IMR-90 (cell line): ENCODE data around the gene YWHAG. TPM values are rescaled to one million over a fixed set of nuclear protein-coding genes. Genes with fewer than 3 reads are reported as not detected.
"Not testable (repeated sequence)": the region's sequence is repeated elsewhere in the genome, so short reads cannot be mapped to it uniquely, and the experiment has no call there.

Experiments
- ATAC-seq: fragments of 200-7000 bp; cut with Tn5 transposase; 2 replicates; pipeline ENCODE4 v1.9.1; 2020; ENCODE audit warnings: low read depth, mild to moderate bottlenecking, moderate library complexity
- BruUV-seq: library from RNA; stranded (reverse); fragments of 400-500 nt; replicated peaks from 2 replicates; lab custom pipeline; 2021; lab: Mats Ljungman, UMichigan
- CTCF ChIA-PET: fragments of 300-600 bp; formaldehyde crosslinking; extraction: SDS; loops from one replicate; lab custom pipeline; 2021; ENCODE audit warnings: antibody characterized with exemption; lab: Yijun Ruan, JAX
- POLR2A ChIA-PET: fragments of 300-600 bp; sonication (Branson Sonifier 250); formaldehyde crosslinking; loops from one replicate; lab custom pipeline; 2022; ENCODE audit warnings: antibody characterized with exemption; ENCODE audit not compliant: unreplicated experiment; lab: Charles Lee
- DNase-seq: peaks from one replicate; pipeline ENCODE4 v3.0.0; 2013
- H2AFZ ChIP-seq: replicated peaks from 2 replicates; pipeline ENCODE3; 2013; ENCODE audit warnings: low read length, mild to moderate bottlenecking; ENCODE audit not compliant: poor library complexity
- H2AK5ac ChIP-seq: 2 replicates; pipeline ENCODE4 v1.6.1; 2013; ENCODE audit warnings: low read depth, low read length, inconsistent platforms
- H2AK9ac ChIP-seq: replicated peaks from 2 replicates; pipeline ENCODE3; 2013; ENCODE audit warnings: mild to moderate bottlenecking, low read depth, low read length, moderate library complexity; ENCODE audit not compliant: poor library complexity
- H2BK120ac ChIP-seq: 2 replicates; pipeline ENCODE4 v1.6.1; 2013; ENCODE audit warnings: low read depth, low read length, inconsistent platforms
- H2BK15ac ChIP-seq: 3 replicates; pipeline ENCODE4 v1.6.1; 2013; ENCODE audit warnings: low read depth, low read length, inconsistent platforms
- H2BK20ac ChIP-seq: 2 replicates; pipeline ENCODE4 v1.6.1; 2013; ENCODE audit warnings: low read depth, mild to moderate bottlenecking, inconsistent platforms, low read length, moderate library complexity
- H2BK5ac ChIP-seq: 2 replicates; pipeline ENCODE4 v1.6.1; 2013; ENCODE audit warnings: mild to moderate bottlenecking, low read depth, low read length, inconsistent platforms; ENCODE audit not compliant: poor library complexity, severe bottlenecking
- H3K14ac ChIP-seq: replicated peaks from 2 replicates; pipeline ENCODE4 v1.6.1; 2013; ENCODE audit warnings: low read depth, low read length, inconsistent platforms
- H3K18ac ChIP-seq: 2 replicates; pipeline ENCODE4 v1.6.1; 2013; ENCODE audit warnings: low read depth, low read length, control low read depth
- H3K23ac ChIP-seq: 2 replicates; pipeline ENCODE4 v1.6.1; 2013; ENCODE audit warnings: low read depth, low read length, inconsistent platforms
- H3K27ac ChIP-seq: 2 replicates; pipeline ENCODE4 v1.5.1; 2013; ENCODE audit warnings: mild to moderate bottlenecking, control low read depth, low read length; ENCODE audit not compliant: insufficient read depth
- H3K27me3 ChIP-seq: 2 replicates; pipeline ENCODE4 v1.6.1; 2013; ENCODE audit warnings: low read length; ENCODE audit not compliant: control insufficient read depth, insufficient read depth
- H3K36me3 ChIP-seq: 2 replicates; pipeline ENCODE4 v1.6.1; 2013; ENCODE audit warnings: low read length, mixed read lengths; ENCODE audit not compliant: control insufficient read depth, insufficient read depth
- H3K4ac ChIP-seq: 2 replicates; pipeline ENCODE4 v1.6.1; 2013; ENCODE audit warnings: low read depth, low read length, inconsistent platforms
- H3K4me1 ChIP-seq: 2 replicates; pipeline ENCODE4 v1.6.1; 2013; ENCODE audit warnings: low read length, mixed read lengths; ENCODE audit not compliant: control insufficient read depth, insufficient read depth
- H3K4me2 ChIP-seq: 2 replicates; pipeline ENCODE4 v1.6.1; 2013; ENCODE audit warnings: low read depth, mild to moderate bottlenecking, control low read depth, low read length, moderate library complexity
- H3K4me3 ChIP-seq: 2 replicates; pipeline ENCODE4 v1.5.1; 2013; ENCODE audit warnings: low read depth, mild to moderate bottlenecking, control low read depth, low read length, moderate library complexity; ENCODE audit not compliant: insufficient read depth
- H3K56ac ChIP-seq: 2 replicates; pipeline ENCODE4 v1.6.1; 2013; ENCODE audit warnings: low read length, inconsistent platforms; ENCODE audit not compliant: insufficient read depth; ENCODE audit errors: extremely low read depth
- H3K79me1 ChIP-seq, 2 experiments: 2 replicates each; pipeline ENCODE4 v1.6.1; 2013; ENCODE audit warnings: low read length in 2 of 2, inconsistent platforms in 1 of 2, low read depth in 1 of 2
- H3K9ac ChIP-seq: 2 replicates; pipeline ENCODE4 v1.6.1; 2013; ENCODE audit warnings: low read depth, low read length, control low read depth
- H3K9me1 ChIP-seq: 2 replicates; pipeline ENCODE4 v1.6.1; 2013; ENCODE audit warnings: low read length, inconsistent platforms; ENCODE audit not compliant: insufficient read depth
- H3K9me3 ChIP-seq: 2 replicates; pipeline ENCODE4 v1.6.1; 2013; ENCODE audit warnings: low read length; ENCODE audit not compliant: control insufficient read depth, insufficient read depth
- H4K20me1 ChIP-seq: 2 replicates; pipeline ENCODE4 v1.6.1; 2013; ENCODE audit warnings: low read length, inconsistent platforms; ENCODE audit not compliant: insufficient read depth
- H4K5ac ChIP-seq: 2 replicates; pipeline ENCODE4 v1.6.1; 2013; ENCODE audit warnings: mild to moderate bottlenecking, low read depth, low read length, control low read depth
- H4K8ac ChIP-seq, 2 experiments: 2 replicates each; pipeline ENCODE4 v1.6.1; 2013; ENCODE audit warnings: low read depth in 2 of 2, low read length in 2 of 2, control low read depth in 1 of 2, inconsistent platforms in 1 of 2
- H4K91ac ChIP-seq: 2 replicates; pipeline ENCODE4 v1.6.1; 2013; ENCODE audit warnings: low read depth, low read length, inconsistent platforms; ENCODE audit not compliant: insufficient read depth
- MAFK ChIP-seq: IDR thresholded peaks from 2 replicates; pipeline ENCODE4 v1.6.1; 2012; ENCODE audit warnings: low read depth, low read length, improper control_type of control experiment
- MAZ ChIP-seq: IDR thresholded peaks from 2 replicates; pipeline ENCODE4 v1.6.1; 2012; ENCODE audit warnings: low read depth, mild to moderate bottlenecking, low read length, improper control_type of control experiment, moderate library complexity, borderline replicate concordance
- WGBS, 2 experiments: methylation state at CpG; one replicate each; pipeline versions ENCODE4 v1.1.5 to v1.1.7; 2013; ENCODE audit warnings: missing lambda C conversion rate in 2 of 2; ENCODE audit not compliant: insufficient read length in 1 of 2; ENCODE audit errors: extremely low coverage in 2 of 2; 5-methylcytosine and 5-hydroxymethylcytosine counted together
- dilution Hi-C: fragments of 300-500 bp; cut with HindIII; formaldehyde crosslinking; loops from one replicate; pipeline ENCODE4 v1.14.3; 2018; ENCODE audit warnings: low sequenced_read_pairs; ENCODE audit not compliant: unreplicated experiment
- in situ Hi-C: fragments of 300-500 bp; cut with MboI; formaldehyde crosslinking; loops from 3 replicates; pipeline ENCODE4 v1.14.3; 2019; ENCODE audit warnings: low sequenced_read_pairs, inconsistent platforms, mixed read lengths
- intact Hi-C: fragments of 100-400 bp; cut with micrococcal nuclease; formaldehyde crosslinking; loops from 2 replicates; pipeline ENCODE4 v1.10.0; 2022
- polyA plus RNA-seq, 3 experiments: library from polyadenylated mRNA; depleted of rRNA; stranded (reverse); fragments of >200 nt; gene quantifications; 2 replicates each; pipeline ENCODE4 v1.2.3, GENCODE V29; 2012; ENCODE audit warnings: low replicate concordance in 1 of 3
- total RNA-seq: library from RNA; depleted of rRNA; stranded (reverse); fragments of >200 nt; gene quantifications from 2 replicates; pipeline ENCODE4 v1.2.3, GENCODE V29; 2012

The YWHAG gene
- total and polyA plus RNA-seq, 2 of the 4 experiments (the other 2 are of a cell fraction): 40.1 to 64.9 TPM

GRCh38 chr7:76403780-76404494 lies 45.1 kb upstream of the YWHAG start (continued):
- no peak for TF ChIP-seq MAZ

GRCh38 chr7:76403097-76403496 lies 44.3 kb upstream of the YWHAG start:
- POLR2A ChIA-PET, intact Hi-C loops, H4K91ac ChIP-seq, H3K27ac ChIP-seq, H3K23ac ChIP-seq, CTCF ChIA-PET, BruUV-seq, H3K79me1 ChIP-seq, H3K9me3 ChIP-seq, H2BK120ac ChIP-seq, H3K9me1 ChIP-seq, H3K4me2 ChIP-seq, H4K20me1 ChIP-seq, dilution Hi-C loops, H4K8ac ChIP-seq, H3K9ac ChIP-seq, H2BK5ac ChIP-seq, ATAC-seq, H3K56ac ChIP-seq, in situ Hi-C loops, H3K4me3 ChIP-seq, H3K18ac ChIP-seq, DNase-seq, H3K4me1 ChIP-seq, H3K36me3 ChIP-seq, H3K4ac ChIP-seq, H4K5ac ChIP-seq, H2AK5ac ChIP-seq, H2AFZ ChIP-seq, H3K14ac ChIP-seq, H2AK9ac ChIP-seq, H3K27me3 ChIP-seq, H2BK20ac ChIP-seq, H2BK15ac ChIP-seq: not testable (repeated sequence)
- peak; percentile 24; the same call in 1 of the 2 replicates for TF ChIP-seq MAFK
- WGBS, 2 experiments: no CpG with 5 or more reads among the region's 8 CpGs
